GM18519 (cell line): ENCODE measurements around the gene PKN3.
A peak's percentile ranks its signal among the peaks of the same experiment; 100 is the strongest.

Source experiments
- ATAC-seq: cut with Tn5 transposase; IDR thresholded peaks from one replicate; pipeline ENCODE4 v1.9.1; 2021; ENCODE audit warnings: mild to moderate bottlenecking, moderate library complexity; ENCODE audit not compliant: unreplicated experiment, low FRiP score

The PKN3 gene

GRCh38 chr9:128715436-128715750 is 13.1 kb downstream of the PKN3 start:
- ATAC-seq, result no peak

- no peak for ATAC-seq
Measured at GRCh38 chr9:128716581-128717254, 14.4 kb downstream of the PKN3 start.

GRCh38 chr9:128718047-128718446 is 15.7 kb downstream of the PKN3 start:
- ATAC-seq, result no peak

GRCh38 chr9:128718475-128718874 is 16.2 kb downstream of the PKN3 start:
- ATAC-seq, result no peak

- ATAC-seq, result no peak
Measured at GRCh38 chr9:128719919-128720605, 17.8 kb downstream of the PKN3 start.

GRCh38 chr9:128720841-128721486 is 18.7 kb downstream of the PKN3 start:
- ATAC-seq, result no peak

- no peak for ATAC-seq
Measured at GRCh38 chr9:128721487-128722010, 19.2 kb downstream of the PKN3 start.

- ATAC-seq, result no peak
Measured at GRCh38 chr9:128722380-128723351, 20.4 kb downstream of the PKN3 start.

GRCh38 chr9:128723352-128723865 is 21.1 kb downstream of the PKN3 start:
- no peak for ATAC-seq

GRCh38 chr9:128723866-128724743 is 21.8 kb downstream of the PKN3 start, which contains the start of gene ZDHHC12:
ZDHHC12 (minus strand) TSS chr9:128724127; CDS start chr9:128724093, 34 bp downstream.
- ATAC-seq, result peak; percentile 81

- ATAC-seq, result no peak
Measured at GRCh38 chr9:128724744-128725211, 22.5 kb downstream of the PKN3 start.

GRCh38 chr9:128727640-128728248 is 25.4 kb downstream of the PKN3 start:
- ATAC-seq, result no peak

GRCh38 chr9:128728298-128728697 is 26.0 kb downstream of the PKN3 start:
- ATAC-seq, result no peak

- no peak for ATAC-seq
Measured at GRCh38 chr9:128729302-128729701, 27.0 kb downstream of the PKN3 start.

- no peak for ATAC-seq
Measured at GRCh38 chr9:128729766-128730517, 27.6 kb downstream of the PKN3 start.

- ATAC-seq, result no peak
Measured at GRCh38 chr9:128731093-128731492, 28.8 kb downstream of the PKN3 start.

- ATAC-seq, result no peak
Measured at GRCh38 chr9:128731691-128732090, 29.4 kb downstream of the PKN3 start.

GRCh38 chr9:128732576-128732975 is 30.3 kb downstream of the PKN3 start:
- ATAC-seq, result no peak
